Measurements from ENCODE around the gene ATRNL1. TPM values are rescaled to one million over a fixed set of nuclear protein-coding genes. Genes with fewer than 3 reads are reported as not detected.

Gene ATRNL1
- total and polyA plus RNA-seq, 2 experiments from 2014 or later: 4.8 to 29.7 TPM

DNA sequence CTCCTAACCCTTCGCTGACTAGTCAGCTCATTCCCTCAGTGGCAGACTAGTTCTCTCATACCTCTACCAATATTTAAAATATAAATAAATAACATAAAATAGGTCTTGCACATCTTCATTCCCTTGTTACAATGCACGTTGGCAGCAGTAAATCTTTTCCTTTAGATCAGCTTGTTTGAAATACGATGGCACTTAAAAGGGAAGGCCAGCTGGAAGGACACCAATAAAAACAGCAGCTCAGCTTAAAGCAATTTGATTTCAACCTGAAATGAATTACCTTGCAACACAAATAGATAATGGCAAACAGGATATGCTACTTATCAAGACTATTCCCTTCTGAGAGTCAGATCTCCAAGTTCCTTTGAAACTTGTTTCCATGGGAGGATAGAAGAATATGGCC is 858.1 kb downstream of the ATRNL1 start (continued):
- TF ChIP-seq, protein P1, sequence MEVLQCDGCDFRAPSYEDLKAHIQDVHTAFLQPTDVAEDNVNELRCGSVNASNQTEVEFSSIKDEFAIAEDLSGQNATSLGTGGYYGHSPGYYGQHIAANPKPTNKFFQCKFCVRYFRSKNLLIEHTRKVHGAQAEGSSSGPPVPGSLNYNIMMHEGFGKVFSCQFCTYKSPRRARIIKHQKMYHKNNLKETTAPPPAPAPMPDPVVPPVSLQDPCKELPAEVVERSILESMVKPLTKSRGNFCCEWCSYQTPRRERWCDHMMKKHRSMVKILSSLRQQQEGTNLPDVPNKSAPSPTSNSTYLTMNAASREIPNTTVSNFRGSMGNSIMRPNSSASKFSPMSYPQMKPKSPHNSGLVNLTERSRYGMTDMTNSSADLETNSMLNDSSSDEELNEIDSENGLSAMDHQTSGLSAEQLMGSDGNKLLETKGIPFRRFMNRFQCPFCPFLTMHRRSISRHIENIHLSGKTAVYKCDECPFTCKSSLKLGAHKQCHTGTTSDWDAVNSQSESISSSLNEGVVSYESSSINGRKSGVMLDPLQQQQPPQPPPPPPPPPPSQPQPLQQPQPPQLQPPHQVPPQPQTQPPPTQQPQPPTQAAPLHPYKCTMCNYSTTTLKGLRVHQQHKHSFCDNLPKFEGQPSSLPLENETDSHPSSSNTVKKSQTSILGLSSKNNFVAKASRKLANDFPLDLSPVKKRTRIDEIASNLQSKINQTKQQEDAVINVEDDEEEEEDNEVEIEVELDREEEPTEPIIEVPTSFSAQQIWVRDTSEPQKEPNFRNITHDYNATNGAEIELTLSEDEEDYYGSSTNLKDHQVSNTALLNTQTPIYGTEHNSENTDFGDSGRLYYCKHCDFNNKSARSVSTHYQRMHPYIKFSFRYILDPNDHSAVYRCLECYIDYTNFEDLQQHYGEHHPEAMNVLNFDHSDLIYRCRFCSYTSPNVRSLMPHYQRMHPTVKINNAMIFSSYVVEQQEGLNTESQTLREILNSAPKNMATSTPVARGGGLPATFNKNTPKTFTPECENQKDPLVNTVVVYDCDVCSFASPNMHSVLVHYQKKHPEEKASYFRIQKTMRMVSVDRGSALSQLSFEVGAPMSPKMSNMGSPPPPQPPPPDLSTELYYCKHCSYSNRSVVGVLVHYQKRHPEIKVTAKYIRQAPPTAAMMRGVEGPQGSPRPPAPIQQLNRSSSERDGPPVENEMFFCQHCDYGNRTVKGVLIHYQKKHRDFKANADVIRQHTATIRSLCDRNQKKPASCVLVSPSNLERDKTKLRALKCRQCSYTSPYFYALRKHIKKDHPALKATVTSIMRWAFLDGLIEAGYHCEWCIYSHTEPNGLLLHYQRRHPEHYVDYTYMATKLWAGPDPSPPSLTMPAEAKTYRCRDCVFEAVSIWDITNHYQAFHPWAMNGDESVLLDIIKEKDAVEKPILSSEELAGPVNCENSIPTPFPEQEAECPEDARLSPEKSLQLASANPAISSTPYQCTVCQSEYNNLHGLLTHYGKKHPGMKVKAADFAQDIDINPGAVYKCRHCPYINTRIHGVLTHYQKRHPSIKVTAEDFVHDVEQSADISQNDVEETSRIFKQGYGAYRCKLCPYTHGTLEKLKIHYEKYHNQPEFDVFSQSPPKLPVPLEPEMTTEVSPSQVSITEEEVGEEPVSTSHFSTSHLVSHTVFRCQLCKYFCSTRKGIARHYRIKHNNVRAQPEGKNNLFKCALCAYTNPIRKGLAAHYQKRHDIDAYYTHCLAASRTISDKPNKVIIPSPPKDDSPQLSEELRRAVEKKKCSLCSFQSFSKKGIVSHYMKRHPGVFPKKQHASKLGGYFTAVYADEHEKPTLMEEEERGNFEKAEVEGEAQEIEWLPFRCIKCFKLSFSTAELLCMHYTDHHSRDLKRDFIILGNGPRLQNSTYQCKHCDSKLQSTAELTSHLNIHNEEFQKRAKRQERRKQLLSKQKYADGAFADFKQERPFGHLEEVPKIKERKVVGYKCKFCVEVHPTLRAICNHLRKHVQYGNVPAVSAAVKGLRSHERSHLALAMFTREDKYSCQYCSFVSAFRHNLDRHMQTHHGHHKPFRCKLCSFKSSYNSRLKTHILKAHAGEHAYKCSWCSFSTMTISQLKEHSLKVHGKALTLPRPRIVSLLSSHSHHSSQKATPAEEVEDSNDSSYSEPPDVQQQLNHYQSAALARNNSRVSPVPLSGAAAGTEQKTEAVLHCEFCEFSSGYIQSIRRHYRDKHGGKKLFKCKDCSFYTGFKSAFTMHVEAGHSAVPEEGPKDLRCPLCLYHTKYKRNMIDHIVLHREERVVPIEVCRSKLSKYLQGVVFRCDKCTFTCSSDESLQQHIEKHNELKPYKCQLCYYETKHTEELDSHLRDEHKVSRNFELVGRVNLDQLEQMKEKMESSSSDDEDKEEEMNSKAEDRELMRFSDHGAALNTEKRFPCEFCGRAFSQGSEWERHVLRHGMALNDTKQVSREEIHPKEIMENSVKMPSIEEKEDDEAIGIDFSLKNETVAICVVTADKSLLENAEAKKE (CRISPR knock-in tag; IDR thresholded peaks at IDR 0.05): no peak
- no peak for TF ChIP-seq JUNB (IDR thresholded peaks at IDR 0.05; ENCODE audit: unreplicated experiment)
- TF ChIP-seq ZNF114 (CRISPR knock-in tag; IDR thresholded peaks at IDR 0.05): no peak

DNA sequence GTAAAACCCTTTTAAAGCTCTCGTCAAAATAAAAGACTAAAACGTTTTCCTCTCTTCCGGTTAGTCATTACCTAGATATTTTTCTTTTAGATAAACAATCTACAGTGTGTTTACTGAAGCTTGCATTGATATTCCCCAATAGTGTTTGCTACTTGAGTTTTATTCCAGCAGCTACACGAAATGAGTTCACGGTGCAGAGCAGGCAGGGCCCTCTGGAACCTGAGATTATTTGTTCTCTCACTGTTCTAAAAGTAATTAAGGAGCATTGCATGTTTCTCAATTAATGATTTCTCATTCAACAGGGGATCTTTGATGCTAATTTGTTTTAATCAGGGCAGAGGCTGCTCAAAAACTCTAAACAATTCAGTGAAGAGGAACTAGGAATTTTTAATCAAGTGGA is 860.1 kb downstream of the ATRNL1 start:
- H3K9me3 Mint-ChIP-seq: no peaks in the 10 kb centered on the region
- Histone ChIP-seq H3K27me3 (ENCODE audit: insufficient read depth) (no peaks in the 10 kb centered on the region), H3K4me2 (peak overlapping the region; percentile 53; the same call in 1 of the 2 replicates), H3K27ac (ENCODE audit: low read depth) (peak overlapping the region; percentile 24; the same call in 1 of the 2 replicates), H3F3A (replicated peaks; ENCODE audit: low read depth) (no peaks in the 10 kb centered on the region), H3K9me2 (ENCODE audit: insufficient read depth) (no peaks in the 10 kb centered on the region; the same call in 1 of the 2 replicates), H3K4me1 (ENCODE audit: insufficient read depth) (peaks cover 22% of the 10 kb centered on the region), H3K36me3 (ENCODE audit: insufficient read depth) (no peaks in the 10 kb centered on the region), H4K20me1 (replicated peaks; ENCODE audit: insufficient read depth) (no peaks in the 10 kb centered on the region), H3K79me2 (replicated peaks; ENCODE audit: insufficient read depth) (no peaks in the 10 kb centered on the region), H2AFZ (no peak overlapping the region), H3K4me3 (no peak overlapping the region)
- no peak for DNase-seq (ENCODE audit: low spot score)
- peaks cover 22% of the 10 kb centered on the region for H3K4me1 Mint-ChIP-seq
- no peaks in the 10 kb centered on the region for H3K36me3 Mint-ChIP-seq (ENCODE audit: low read depth)
- H3K4me3 Mint-ChIP-seq: no peak overlapping the region
- H3K27me3 Mint-ChIP-seq (ENCODE audit: insufficient read depth, low read depth, poor library complexity): no peaks in the 10 kb centered on the region
- H3K27ac Mint-ChIP-seq: 0 out of 2 replicates have a peak overlapping the region, but pooled peaks have one; percentile 24
- no peak for ATAC-seq
- TF ChIP-seq EZH2 (IDR thresholded peaks at IDR 0.05; ENCODE audit: low read depth, unreplicated experiment): no peak
- TF ChIP-seq, protein P2, sequence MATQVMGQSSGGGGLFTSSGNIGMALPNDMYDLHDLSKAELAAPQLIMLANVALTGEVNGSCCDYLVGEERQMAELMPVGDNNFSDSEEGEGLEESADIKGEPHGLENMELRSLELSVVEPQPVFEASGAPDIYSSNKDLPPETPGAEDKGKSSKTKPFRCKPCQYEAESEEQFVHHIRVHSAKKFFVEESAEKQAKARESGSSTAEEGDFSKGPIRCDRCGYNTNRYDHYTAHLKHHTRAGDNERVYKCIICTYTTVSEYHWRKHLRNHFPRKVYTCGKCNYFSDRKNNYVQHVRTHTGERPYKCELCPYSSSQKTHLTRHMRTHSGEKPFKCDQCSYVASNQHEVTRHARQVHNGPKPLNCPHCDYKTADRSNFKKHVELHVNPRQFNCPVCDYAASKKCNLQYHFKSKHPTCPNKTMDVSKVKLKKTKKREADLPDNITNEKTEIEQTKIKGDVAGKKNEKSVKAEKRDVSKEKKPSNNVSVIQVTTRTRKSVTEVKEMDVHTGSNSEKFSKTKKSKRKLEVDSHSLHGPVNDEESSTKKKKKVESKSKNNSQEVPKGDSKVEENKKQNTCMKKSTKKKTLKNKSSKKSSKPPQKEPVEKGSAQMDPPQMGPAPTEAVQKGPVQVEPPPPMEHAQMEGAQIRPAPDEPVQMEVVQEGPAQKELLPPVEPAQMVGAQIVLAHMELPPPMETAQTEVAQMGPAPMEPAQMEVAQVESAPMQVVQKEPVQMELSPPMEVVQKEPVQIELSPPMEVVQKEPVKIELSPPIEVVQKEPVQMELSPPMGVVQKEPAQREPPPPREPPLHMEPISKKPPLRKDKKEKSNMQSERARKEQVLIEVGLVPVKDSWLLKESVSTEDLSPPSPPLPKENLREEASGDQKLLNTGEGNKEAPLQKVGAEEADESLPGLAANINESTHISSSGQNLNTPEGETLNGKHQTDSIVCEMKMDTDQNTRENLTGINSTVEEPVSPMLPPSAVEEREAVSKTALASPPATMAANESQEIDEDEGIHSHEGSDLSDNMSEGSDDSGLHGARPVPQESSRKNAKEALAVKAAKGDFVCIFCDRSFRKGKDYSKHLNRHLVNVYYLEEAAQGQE (IDR thresholded peaks at IDR 0.05; ENCODE audit: unreplicated experiment): no peak
- TF ChIP-seq, protein P1 (CRISPR knock-in tag; IDR thresholded peaks at IDR 0.05): no peak

Measured in GM23338 (cell line).